Ovary (tissue), 9 donors: Measurements from ENCODE around the gene TMEM95. TPM values are rescaled to one million over a fixed set of nuclear protein-coding genes. Genes with fewer than 3 reads are reported as not detected.

Source experiments
- DNase-seq, 5 donors: peaks; one replicate each; pipeline ENCODE4 v3.0.0-alpha.2; 2019 to 2020
- H3K27ac ChIP-seq, 2 donors: fragments of 200-600 bp; one replicate each; pipeline versions ENCODE4 v1.5.1 to v1.8.0; 2019 to 2022
- H3K27me3 ChIP-seq: fragments of 200-600 bp; one replicate; pipeline ENCODE4 v1.8.0; 2022
- H3K36me3 ChIP-seq: fragments of 200-600 bp; sonication (generic); one replicate; pipeline ENCODE4 v1.5.1; 2019
- H3K4me1 ChIP-seq: one replicate; pipeline ENCODE4 v1.8.1; 2013; ENCODE audit warnings: mild to moderate bottlenecking, moderate library complexity; ENCODE audit not compliant: insufficient read depth
- H3K4me3 ChIP-seq: fragments of 200-600 bp; sonication (generic); one replicate; pipeline ENCODE4 v1.5.1; 2017
- H3K9me3 ChIP-seq, 2 donors: fragments of 200-600 bp in 1 of 2; sonication (generic) in 1 of 2; one replicate each; pipeline versions ENCODE4 v1.5.1 to v1.8.1; 2013 to 2019; ENCODE audit warnings: mild to moderate bottlenecking in 1 of 2, moderate library complexity in 1 of 2
- CTCF ChIP-seq, 3 donors: fragments of 450-650 bp in 2 of 3; fragments of 200-600 bp in 1 of 3; IDR thresholded peaks; one replicate each; pipeline versions ENCODE4 v1.5.1 to v1.8.0; 2016 to 2022; ENCODE audit warnings: antibody characterized with exemption in 3 of 3, mild to moderate bottlenecking in 1 of 3
- EP300 ChIP-seq: sonication (generic); formaldehyde crosslinking; IDR thresholded peaks from one replicate; pipeline ENCODE4 v1.6.1; 2017; ENCODE audit warnings: antibody characterized with exemption
- POLR2A ChIP-seq: fragments of 450-650 bp; IDR thresholded peaks from one replicate; pipeline ENCODE4 v1.6.1; 2017; ENCODE audit warnings: antibody characterized with exemption, mild to moderate bottlenecking, moderate library complexity
- WGBS, 3 donors: extraction: QIAGEN DNeasy Blood & Tissue Kit in 1 of 3; methylation state at CpG; one replicate each; pipeline versions ENCODE4 v1.1.5 to v1.1.7; 2013 to 2017; 5-methylcytosine and 5-hydroxymethylcytosine counted together
- intact Hi-C, 4 donors: fragments of 100-400 bp; cut with DNase I; formaldehyde crosslinking; loops; one replicate each; pipeline versions ENCODE4 v1.11.0 to v1.15.1; 2022 to 2023
- polyA plus RNA-seq, 2 donors: library from polyadenylated mRNA; stranded (reverse); fragments of 200-250 nt in 1 of 2; fragments of 350-450 nt in 1 of 2; fragmentation: Illumina TruSeq in 1 of 2; extraction: RNeasy Lipid Tissue Mini Kit (QIAGEN cat#74804) in 1 of 2; gene quantifications; one replicate each; pipeline ENCODE4 v1.2.3, GENCODE V29; 2013 to 2014
- total RNA-seq, 7 donors: library from RNA; depleted of rRNA in 2 of 7; stranded (reverse); fragments of >200 nt in 2 of 7; fragmentation: NEBNext Ultra II Directional in 3 of 7; extraction: Animal tissue kit (Norgen Biotek cat#: 25700) in 3 of 7; gene quantifications; one replicate each; pipeline versions ENCODE4 v1.1.0 to v1.2.4, GENCODE V29; 2016 to 2023
- donor health status: DM: no; HTN: no; CAD: no; lungs with moderate emphysema.
- donor health status: DM: no; HTN: no; CAD: no.
- donor health status: Bipolar disorder and iron deficiency.
- donor health status: DM: yes; HTN: yes; CAD: no.
- donor health status: DM: no; HTN: no; CAD: no.
- donor health status: DM: yes; HTN: yes; CAD: no.

The TMEM95 gene
- total and polyA plus RNA-seq, 9 donors: not detected

- no peaks in the 10 kb centered on the region for H3K36me3 ChIP-seq
- peak; percentile 54 to 73 (median 67) for DNase-seq
- H3K4me1 ChIP-seq: peaks cover 19% of the 10 kb centered on the region
- peak overlapping the region in 1 of 2 donors; percentile 46 for H3K27ac ChIP-seq
- H3K27me3 ChIP-seq: no peaks in the 10 kb centered on the region
- H3K9me3 ChIP-seq: no peaks in the 10 kb centered on the region
- 12 to 20% (median 14%) methylated on average over 7 of the region's 7 CpGs for WGBS, 3 donors
- TF ChIP-seq POLR2A (no peak), EP300 (no peak), CTCF (IDR thresholded peaks at IDR 0.05) (no peak)
- peak overlapping the region; percentile 43 for H3K4me3 ChIP-seq
- intact Hi-C loops: no loop called here
Measured at GRCh38 chr17:7380321-7380720, 25.4 kb downstream of the TMEM95 start.

GRCh38 chr17:7380855-7381683, 26.1 kb downstream of the TMEM95 start, which contains the start of gene TNK1:
Gene TNK1, plus strand, starts transcription at chr17:7381089. Its CDS starts 1,838 bp downstream, at chr17:7382927.
- H3K27me3 ChIP-seq: no peaks in the 10 kb centered on the region
- intact Hi-C loops: no loop called here
- peak; percentile 67 to 77 (median 68) for DNase-seq
- peaks cover 19% of the 10 kb centered on the region for H3K4me1 ChIP-seq
- H3K36me3 ChIP-seq: no peaks in the 10 kb centered on the region
- peak within 1 kb of the TSS in 1 of 2 donors; percentile 46 for H3K27ac ChIP-seq
- H3K9me3 ChIP-seq: no peaks in the 10 kb centered on the region
- TF ChIP-seq EP300 (no peak), CTCF (IDR thresholded peaks at IDR 0.05) (no peak), POLR2A (peak; percentile 55)
- 1 to 5% (median 4%) methylated on average over 44 to 52 of the region's 52 CpGs for WGBS, 3 donors
- peak within 1 kb of the TSS; percentile 43 for H3K4me3 ChIP-seq

- intact Hi-C loops: no loop called here
- TF ChIP-seq EP300 (no peak), POLR2A (no peak), CTCF (IDR thresholded peaks at IDR 0.05) (no peak)
- WGBS, 3 donors: 86 to 94% (median 87%) methylated on average over 10 of the region's 10 CpGs
- Histone ChIP-seq H3K27me3 (no peaks in the 10 kb centered on the region), H3K4me3 (no peak overlapping the region), H3K9me3 (no peaks in the 10 kb centered on the region), H3K36me3 (no peaks in the 10 kb centered on the region), H3K4me1 (peaks cover 19% of the 10 kb centered on the region), H3K27ac (no peak overlapping the region)
- no peak for DNase-seq
Measured at GRCh38 chr17:7382901-7383300, 27.9 kb downstream of the TMEM95 start.

GRCh38 chr17:7383371-7383741, 28.4 kb downstream of the TMEM95 start:
- intact Hi-C loops: no loop called here
- H3K4me1 ChIP-seq: peaks cover 19% of the 10 kb centered on the region

More at GRCh38 chr17:7383371-7383741, 28.4 kb downstream of the TMEM95 start:
- Histone ChIP-seq H3K27ac (peak overlapping the region in 1 of 2 donors; percentile 32), H3K27me3 (no peaks in the 10 kb centered on the region), H3K9me3 (no peaks in the 10 kb centered on the region), H3K4me3 (peak overlapping the region; percentile 20), H3K36me3 (no peaks in the 10 kb centered on the region)
- peak in 1 of 5 donors; percentile 50 for DNase-seq
- WGBS, 3 donors: 51 to 78% (median 66%) methylated on average over 7 to 11 of the region's 11 CpGs
- TF ChIP-seq CTCF (IDR thresholded peaks at IDR 0.05) (no peak), EP300 (no peak), POLR2A (no peak)
